Stimulated activated CD4-positive, alpha-beta T cell treated with anti-CD3 and anti-CD28 coated beads, Interleukin-1b, Interleukin-23, amount 100 ng/mL, for 24 hours (primary cell): ENCODE results near the gene TYK2.

Source experiments
- DNase-seq, 4 experiments: peaks; one replicate each; pipeline ENCODE4 v3.0.0-alpha.2; 2020; ENCODE audit warnings: low read depth in 4 of 4, low spot score in 1 of 4

Gene TYK2

GRCh38 chr19:10335352-10335985 lies 44.9 kb downstream of the TYK2 start:
- DNase-seq = no peak

DNA sequence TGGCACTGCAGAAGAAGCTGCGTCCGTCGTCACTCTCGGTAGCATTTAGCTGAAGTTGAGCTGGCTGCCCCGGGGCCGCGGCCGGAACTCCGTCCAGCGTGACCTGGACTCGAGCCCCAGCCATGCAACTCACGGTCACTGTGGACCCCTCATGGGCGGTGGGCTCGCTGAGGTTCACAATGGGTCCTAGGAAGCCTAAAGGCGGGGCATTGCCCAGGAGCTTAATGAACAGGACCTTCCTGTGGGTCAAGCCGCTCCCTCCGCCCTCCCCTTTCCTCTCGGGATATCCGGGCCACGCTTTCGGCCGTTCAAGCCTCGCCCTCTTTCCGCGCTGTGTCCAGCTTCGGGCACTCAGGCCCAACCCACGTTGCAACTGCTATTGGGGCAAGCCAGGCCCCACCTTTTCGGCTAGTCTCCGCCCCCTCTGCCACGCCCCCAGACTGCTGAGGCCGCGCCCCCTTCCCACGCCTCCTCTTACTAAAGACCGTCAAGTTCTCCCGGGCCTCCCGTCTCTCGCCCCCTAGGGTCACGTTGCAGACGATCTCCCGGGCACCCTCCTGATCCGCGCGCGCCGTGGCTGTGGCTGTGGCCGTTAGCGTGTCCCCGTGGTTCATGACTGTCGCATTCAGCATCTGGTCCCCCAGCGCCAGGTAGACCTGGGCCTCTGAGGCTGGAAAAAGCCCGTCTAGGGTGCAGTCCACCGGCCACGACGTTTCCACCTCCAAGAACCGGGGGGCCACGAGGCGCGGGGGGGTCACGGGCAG lies 45.6 kb downstream of the TYK2 start:
- DNase-seq = peak in 3 of 4 experiments; percentile 33 to 52 (median 42)

DNA sequence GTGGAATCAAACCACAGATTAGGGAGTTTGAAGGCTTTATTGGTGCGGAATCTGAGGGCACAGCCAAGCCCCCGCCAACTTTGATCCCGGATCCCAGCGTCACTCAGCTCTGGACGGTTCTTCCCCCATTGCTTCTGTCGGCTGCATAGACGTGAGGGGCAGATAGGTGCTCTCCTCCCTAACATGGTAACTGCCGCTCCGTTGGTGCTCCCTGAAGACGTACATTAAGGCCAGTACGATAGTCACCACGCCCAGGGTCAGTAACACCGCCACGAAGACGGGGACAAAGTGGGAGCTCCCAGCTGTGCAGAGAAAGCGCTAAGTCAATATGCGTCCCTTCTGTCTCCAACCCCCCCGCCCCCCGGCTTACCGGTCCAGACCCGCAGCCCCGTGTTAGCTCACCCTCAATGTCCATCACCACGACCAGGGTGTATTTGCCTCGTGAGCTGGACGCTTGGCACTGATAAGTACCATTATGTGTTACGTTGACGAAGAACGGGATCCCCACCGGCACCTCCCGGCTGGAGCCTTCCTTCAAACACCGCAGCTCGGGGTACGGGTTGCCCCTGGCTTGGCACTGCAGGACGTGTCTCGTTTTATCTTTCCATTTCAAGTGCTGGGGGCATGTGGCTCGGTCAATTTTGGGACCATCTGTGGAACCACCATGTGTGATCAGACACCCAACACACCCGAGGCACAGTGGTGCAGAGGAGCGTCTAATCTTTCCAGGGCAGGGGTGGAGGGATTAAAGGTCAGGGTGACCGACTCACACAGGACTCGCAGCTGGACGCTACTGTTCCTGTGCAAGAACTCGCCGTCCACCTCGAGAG lies 46.4 kb downstream of the TYK2 start:
- no peak for DNase-seq

DNA sequence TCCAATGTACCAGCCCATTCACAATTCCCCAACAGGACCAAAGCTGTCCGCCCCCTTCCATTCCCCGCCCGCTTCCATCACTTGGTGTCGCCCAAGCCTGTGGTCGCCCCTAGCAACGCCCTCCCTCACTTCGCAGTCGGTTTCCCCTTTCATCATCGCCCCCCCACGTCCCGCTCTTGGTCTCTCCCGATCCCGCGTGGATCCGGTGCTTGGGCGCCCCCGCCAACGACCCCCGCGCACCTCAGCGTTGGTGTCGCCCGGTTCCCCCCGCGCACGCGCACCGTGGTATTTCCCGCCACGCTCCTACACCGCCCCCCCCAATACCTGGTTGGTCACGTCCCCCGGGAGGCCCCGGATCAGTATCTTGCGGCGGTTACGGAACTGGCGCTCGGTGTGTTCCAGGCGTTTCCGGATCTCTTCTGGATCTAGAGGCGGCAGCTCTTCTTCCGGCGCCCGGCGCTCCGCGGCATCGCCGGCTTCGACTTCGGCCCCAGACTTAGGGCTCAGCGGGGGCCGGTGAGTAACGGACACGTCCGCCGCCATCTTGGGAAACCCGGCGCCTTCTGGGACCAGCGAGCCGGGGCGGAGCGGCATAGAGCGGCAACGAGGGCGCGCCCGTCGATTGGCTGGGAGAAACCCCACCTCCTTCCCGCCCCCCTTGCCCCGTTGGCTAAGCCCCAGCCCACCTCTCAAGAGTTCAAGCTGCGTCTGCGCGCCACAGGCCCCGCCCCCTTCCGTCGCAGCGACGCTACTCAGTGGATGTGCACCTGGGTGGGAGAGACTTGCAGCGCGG lies 47.2 kb downstream of the TYK2 start, which contains the start of gene RAVER1:
Gene RAVER1, minus strand, starts transcription at position 565 of the 793 bp plus-strand sequence. Its CDS starts 22 bp downstream, at position 543.
- DNase-seq = peak; percentile 86 to 99 (median 95)

DNA sequence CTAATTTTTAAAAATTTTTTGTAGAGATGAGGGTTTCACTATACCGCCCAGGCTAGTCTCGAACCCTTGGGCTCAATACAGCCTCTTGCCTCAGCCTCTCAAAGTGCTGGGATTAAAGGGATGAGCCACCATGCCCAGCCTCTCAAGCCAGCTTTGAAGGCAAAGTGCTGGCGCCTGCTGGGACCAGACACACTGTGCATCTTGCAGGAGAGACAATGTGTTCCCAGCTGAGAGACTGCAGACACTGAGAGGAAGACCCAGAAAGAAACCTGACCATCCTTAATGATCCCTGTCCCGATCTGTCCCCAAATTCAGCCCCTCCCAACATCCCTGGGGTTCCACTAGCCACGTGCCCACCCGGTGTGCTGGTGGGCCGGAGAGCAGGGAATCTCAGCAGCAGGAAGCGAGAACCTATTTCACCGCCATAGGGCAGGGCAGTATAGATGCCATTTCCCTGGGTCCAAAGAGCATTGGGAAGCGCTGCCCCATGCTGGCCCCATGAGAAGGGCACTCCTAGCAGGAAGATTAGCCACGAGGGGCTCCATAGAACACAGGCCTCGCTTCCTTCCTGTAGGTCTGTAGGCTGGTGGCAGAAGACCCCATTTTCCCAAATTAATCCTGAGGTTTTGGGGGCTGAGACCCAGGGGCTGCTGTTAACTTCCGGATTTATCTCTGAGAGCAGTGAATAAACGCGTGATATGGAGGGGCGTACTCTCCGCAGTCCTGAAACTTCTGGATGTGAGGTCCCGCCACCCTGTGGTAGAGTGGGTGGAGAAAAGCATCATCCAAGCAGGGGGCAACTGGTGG lies 48.0 kb downstream of the TYK2 start:
- DNase-seq = no peak

- DNase-seq = no peak
These were observed 50.8 kb downstream of the TYK2 start for GRCh38 chr19:10329555-10329954.

DNA sequence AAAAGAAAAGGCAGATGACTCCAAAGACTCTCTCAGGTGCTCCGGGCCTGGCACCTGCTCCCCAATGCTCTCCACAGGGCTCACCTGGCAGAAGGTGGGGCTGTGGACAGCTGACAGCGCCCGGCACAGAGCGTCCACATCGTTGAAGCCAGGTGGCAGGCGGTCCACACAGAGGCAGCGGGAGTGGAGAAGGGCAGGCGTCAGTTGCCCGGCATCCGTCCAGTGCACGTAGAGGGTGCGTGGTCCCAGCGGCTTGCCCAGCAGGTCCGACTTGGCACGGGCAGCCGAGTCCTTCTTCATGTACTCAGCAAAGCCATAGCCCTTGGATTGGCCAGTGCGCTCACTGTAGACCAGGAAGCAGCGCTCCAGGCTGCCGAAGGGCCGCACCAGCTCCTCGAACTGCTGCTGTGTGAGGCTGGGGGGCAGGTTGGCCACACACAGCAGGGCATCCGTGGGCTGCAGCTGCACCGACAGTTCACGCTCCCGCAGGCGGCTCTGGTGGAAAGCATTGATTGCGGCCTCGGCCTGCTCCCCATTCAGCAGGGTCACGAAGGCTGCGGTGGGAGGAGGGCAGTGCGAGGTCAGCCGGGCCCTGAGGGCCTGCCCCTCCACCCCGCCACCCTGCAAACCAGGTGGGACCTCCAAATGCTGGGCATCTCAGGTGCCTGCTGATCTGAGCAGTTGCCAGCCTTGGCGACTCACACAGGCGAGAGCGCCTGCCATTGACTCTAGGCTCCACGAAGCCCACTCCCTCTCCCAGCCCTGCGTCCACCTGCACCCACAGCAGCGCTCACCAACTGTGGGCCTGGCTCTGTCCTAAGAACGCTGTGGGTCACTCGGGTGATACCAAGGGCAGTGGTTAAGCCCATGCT lies 51.6 kb downstream of the TYK2 start:
- no peak for DNase-seq

DNA sequence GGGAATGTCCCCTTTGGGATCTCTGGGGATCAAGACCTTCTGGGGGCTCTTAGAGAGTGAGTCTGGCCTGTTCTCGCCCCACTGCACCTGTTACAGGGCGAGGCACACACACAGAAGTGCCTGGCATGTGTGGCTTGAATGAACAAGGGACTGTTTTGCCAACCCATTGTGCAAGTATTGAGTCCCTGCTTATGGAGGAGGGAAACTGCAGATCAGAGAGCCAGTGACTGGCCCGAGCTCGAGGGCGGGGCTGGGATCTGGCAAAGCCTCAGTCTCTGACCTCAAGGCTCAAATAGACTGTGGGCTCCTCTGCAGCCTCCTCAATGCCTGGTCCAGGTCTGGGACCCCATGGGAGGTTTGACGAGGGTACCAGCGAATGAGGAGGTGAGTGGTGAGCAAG lies 52.6 kb downstream of the TYK2 start:
- no peak for DNase-seq

GRCh38 chr19:10325732-10326131 lies 54.6 kb downstream of the TYK2 start:
- DNase-seq = no peak

DNA sequence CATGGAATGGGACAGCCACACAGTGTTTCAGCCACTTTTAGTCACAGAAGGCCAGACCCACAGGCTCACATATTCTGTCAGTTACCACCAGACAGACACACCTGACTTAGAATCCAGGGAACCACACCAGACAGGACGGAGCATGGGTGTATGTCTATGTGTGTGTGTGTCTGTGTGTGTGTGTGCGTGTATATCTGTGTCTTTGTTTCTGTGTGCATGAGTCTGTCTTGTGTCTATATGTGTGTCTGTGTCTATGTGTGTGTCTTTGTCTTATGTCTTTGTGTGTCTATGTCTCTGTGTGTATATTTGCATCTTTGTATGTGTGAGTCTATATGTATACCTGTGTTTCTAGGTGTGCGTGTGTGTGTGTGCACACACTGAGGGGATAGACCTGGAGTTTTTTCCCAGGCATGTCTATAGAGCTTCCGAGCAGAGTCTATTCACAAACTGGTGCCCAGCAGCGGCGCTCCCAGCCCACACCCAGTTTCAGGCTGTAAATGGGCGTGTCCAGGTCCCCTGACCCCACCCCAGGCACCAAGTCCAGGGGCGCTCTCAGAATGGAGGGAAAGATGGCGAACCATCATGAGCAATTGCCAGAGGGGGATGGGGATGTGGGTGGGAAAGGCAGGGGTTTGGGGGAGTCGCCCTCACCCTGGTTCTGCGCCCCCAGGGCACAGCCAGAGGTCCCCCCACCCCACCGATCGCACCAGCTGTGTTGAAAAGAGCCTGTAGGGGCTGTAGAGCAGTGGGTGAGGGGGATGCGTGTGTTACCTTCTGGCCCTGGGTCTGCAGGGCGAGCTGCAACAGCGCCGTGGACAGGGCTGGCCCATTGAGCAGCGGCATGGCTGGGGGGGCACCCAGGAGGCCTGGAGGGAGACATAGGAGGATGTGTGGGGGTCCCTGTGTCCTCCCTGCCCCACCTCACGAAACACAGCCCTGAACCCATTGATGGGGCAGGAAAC lies 58.2 kb downstream of the TYK2 start:
- no peak for DNase-seq

DNA sequence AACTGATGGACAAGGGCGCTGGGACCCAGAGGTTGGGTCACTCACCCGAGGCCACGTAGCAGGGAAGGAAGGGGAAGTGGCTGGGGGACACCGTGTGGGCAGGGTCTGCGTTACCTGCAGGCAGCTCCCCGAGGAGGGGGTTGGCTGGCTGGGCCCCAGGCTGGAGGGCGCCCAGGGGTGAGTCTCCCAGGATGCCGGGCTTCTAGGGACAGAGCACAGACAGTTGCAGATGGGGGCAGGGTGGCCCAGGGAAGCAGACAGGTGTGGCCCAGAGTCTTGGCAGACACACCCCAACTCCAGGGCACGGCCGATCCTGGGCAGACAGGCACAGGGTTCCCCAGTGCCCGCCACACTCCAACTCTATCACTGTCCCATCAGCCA lies 59.0 kb downstream of the TYK2 start:
- DNase-seq = no peak

- DNase-seq = no peak
These were observed 59.6 kb downstream of the TYK2 start for GRCh38 chr19:10320602-10321416.

DNA sequence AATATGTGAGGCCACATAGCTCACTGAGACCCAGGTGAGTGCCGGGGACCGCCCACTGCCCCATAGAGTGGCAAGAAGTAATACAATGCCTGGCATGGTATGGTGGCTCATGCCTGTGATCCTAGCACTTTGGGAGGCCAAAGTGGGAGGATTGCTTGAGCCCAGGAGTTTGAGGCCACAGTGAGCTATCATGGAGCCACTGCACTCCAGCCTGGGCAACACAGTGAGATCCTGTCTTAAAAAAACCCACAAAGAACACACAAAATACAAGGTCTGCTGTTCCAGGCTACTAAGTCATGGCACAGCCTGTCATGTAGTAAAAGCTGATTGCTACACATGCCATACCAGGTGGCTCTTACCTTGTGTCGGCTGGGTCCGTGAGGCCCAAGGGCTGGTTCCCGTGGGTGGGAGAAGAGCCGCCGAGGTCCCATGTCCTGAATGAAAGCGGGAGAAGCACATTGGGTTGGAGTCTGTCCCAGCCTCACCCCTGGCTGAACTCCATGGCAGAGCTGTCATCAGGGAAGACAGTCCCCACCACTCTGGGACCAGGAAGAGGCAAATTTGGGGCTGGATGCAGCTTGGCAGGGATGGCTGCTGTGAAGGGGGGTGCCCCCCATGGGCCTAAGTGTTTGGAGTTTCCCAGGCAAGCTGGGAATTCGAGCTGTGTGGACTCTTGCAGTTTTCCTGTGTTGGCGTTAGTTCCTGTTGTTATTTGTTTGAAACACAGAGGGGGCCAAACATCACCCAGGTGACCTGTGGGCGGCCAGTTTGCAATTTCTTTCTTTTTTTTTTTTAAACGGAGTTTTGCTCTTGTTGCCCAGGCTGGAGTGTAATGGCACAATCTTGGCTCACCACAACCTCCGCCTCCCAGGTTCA lies 61.3 kb downstream of the TYK2 start:
- DNase-seq = no peak

DNA sequence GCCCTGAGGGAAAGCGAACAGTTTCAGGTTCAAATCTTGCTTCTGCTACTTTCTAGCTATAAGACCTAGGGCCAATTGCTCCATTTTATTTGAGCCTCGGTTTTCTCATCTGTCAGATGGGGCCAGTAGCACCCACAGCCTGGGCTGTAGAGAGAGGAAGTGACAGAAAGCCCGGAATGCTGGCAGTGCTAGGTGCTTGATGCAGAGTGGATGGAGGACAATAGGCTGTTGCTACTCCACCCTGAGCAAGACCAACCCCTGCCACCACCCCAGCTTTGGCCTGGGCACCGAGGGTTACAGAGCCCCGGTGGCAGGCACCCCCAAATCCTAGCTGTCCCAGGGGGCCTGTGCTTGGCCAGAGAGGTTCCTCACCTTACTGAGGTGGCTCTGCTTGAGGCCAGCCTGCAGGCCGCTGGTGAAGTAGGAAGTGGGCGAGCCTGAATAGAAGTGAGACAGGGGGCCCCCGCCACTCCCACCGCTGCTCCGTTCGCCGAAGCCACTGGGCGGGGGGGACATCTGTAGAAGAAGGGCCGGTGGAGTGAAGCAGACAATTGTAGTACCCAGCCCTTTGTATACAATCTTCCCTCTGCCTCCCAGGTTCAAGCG lies 62.4 kb downstream of the TYK2 start:
- no peak for DNase-seq

DNA sequence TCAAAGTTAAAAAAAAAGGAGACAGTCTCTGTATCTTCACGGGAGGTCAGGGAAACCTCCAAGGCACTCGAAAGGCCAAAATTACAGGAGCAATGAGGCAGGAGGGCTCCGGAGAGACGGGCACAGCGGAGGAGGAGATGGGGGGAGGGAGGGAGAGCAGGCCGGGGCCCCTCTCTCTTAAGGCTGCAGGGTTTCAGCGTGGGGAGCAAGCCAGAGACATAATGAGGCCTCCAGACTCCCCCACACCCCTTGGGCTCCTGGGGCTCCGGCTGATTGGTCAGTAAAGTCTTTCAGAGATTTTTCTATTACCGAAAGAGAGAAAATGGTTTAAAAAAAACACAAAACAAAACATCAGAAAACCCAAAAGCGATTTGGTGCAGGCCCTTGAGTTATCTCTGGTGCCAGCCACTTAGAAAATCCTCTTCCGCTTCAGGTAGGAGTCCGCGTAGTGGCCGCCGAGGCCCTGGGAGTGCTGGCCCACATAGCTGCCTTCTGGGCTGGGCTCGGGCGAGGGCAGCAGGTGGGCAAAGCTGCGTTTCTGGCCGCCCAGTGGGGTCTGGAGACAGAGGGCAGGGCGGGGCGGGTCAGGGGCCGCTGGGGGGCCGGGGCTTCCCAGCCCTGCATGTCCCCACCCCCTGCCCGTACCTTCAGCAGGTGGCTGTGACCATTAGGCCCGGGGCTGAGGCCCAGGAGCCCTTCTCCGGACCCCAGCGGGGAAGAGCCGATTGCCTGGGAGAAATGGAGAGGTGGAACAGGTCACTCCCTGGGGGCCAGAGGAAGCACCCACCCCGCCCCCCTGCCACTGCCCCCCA lies 63.1 kb downstream of the TYK2 start:
- no peak for DNase-seq
